ENCODE results near the gene CLEC7A.

Gene CLEC7A

GRCh38 chr12:10084733-10085132 is 45.3 kb downstream of the CLEC7A start:
- H3K4me1 ChIP-seq = no peaks in the 10 kb centered on the region

GRCh38 chr12:10082117-10082874 is 47.7 kb downstream of the CLEC7A start:
- H3K4me1 ChIP-seq = no peaks in the 10 kb centered on the region
- H3K27ac ChIP-seq = no peak overlapping the region
- H3K4me3 ChIP-seq (ENCODE audit: low read depth, low read length) = no peak overlapping the region
- TF ChIP-seq CTCF (IDR thresholded peaks at IDR 0.05) = no peak
- no peak overlapping the region for H3K9ac ChIP-seq
- H3K9me3 ChIP-seq (ENCODE audit: control insufficient read depth, low read length) = no peaks in the 10 kb centered on the region
- no peak overlapping the region for H3K4me2 ChIP-seq (ENCODE audit: low read length)
- H3K27me3 ChIP-seq (ENCODE audit: control insufficient read depth, insufficient read depth, low read length) = no peaks in the 10 kb centered on the region
- no peaks in the 10 kb centered on the region for H3K79me2 ChIP-seq
- no peaks in the 10 kb centered on the region for H3K36me3 ChIP-seq (ENCODE audit: control insufficient read depth, insufficient read depth, low read length)
- no peak overlapping the region for H2AFZ ChIP-seq

More at GRCh38 chr12:10084733-10085132, 45.3 kb downstream of the CLEC7A start:
- H3K27me3 ChIP-seq (ENCODE audit: control insufficient read depth, insufficient read depth, low read length) = no peaks in the 10 kb centered on the region
- no peak overlapping the region for H2AFZ ChIP-seq
- no peaks in the 10 kb centered on the region for H3K79me2 ChIP-seq
- H3K9me3 ChIP-seq (ENCODE audit: control insufficient read depth, low read length) = no peaks in the 10 kb centered on the region
- no peak overlapping the region for H3K27ac ChIP-seq
- no peak for TF ChIP-seq CTCF (IDR thresholded peaks at IDR 0.05)
- no peak overlapping the region for H3K9ac ChIP-seq
- H3K4me2 ChIP-seq (ENCODE audit: low read length) = no peak overlapping the region
- no peak overlapping the region for H3K4me3 ChIP-seq (ENCODE audit: low read depth, low read length)
- no peaks in the 10 kb centered on the region for H3K36me3 ChIP-seq (ENCODE audit: control insufficient read depth, insufficient read depth, low read length)

GRCh38 chr12:10075451-10075850 is 54.5 kb downstream of the CLEC7A start:
- no peaks in the 10 kb centered on the region for H3K27me3 ChIP-seq (ENCODE audit: control insufficient read depth, insufficient read depth, low read length)
- no peak for TF ChIP-seq CTCF (IDR thresholded peaks at IDR 0.05)
- H3K4me3 ChIP-seq (ENCODE audit: low read depth, low read length) = no peak overlapping the region
- no peak overlapping the region for H2AFZ ChIP-seq
- no peaks in the 10 kb centered on the region for H3K9me3 ChIP-seq (ENCODE audit: control insufficient read depth, low read length)
- no peak overlapping the region for H3K9ac ChIP-seq
- no peaks in the 10 kb centered on the region for H3K79me2 ChIP-seq
- no peak overlapping the region for H3K4me2 ChIP-seq (ENCODE audit: low read length)
- no peaks in the 10 kb centered on the region for H3K4me1 ChIP-seq
- H3K27ac ChIP-seq = no peak overlapping the region
- no peaks in the 10 kb centered on the region for H3K36me3 ChIP-seq (ENCODE audit: control insufficient read depth, insufficient read depth, low read length)

- Histone ChIP-seq H3K79me2 (no peaks in the 10 kb centered on the region), H3K9me3 (ENCODE audit: control insufficient read depth, low read length) (no peaks in the 10 kb centered on the region), H3K9ac (no peak overlapping the region), H3K4me1 (no peaks in the 10 kb centered on the region), H3K4me3 (ENCODE audit: low read depth, low read length) (no peak overlapping the region), H3K27me3 (ENCODE audit: control insufficient read depth, insufficient read depth, low read length) (no peaks in the 10 kb centered on the region), H3K36me3 (ENCODE audit: control insufficient read depth, insufficient read depth, low read length) (no peaks in the 10 kb centered on the region), H3K27ac (no peak overlapping the region), H3K4me2 (ENCODE audit: low read length) (no peak overlapping the region), H2AFZ (no peak overlapping the region)
- TF ChIP-seq CTCF (IDR thresholded peaks at IDR 0.05) = no peak
Measured at GRCh38 chr12:10073261-10073660, 56.7 kb downstream of the CLEC7A start.

GRCh38 chr12:10072131-10072530 is 57.9 kb downstream of the CLEC7A start:
- H3K4me2 ChIP-seq (ENCODE audit: low read length) = no peak overlapping the region
- no peak overlapping the region for H3K27ac ChIP-seq
- TF ChIP-seq CTCF (IDR thresholded peaks at IDR 0.05) = no peak
- no peaks in the 10 kb centered on the region for H3K79me2 ChIP-seq
- H3K27me3 ChIP-seq (ENCODE audit: control insufficient read depth, insufficient read depth, low read length) = no peaks in the 10 kb centered on the region
- no peak overlapping the region for H2AFZ ChIP-seq
- H3K36me3 ChIP-seq (ENCODE audit: control insufficient read depth, insufficient read depth, low read length) = no peaks in the 10 kb centered on the region
- no peak overlapping the region for H3K4me3 ChIP-seq (ENCODE audit: low read depth, low read length)
- H3K9me3 ChIP-seq (ENCODE audit: control insufficient read depth, low read length) = no peaks in the 10 kb centered on the region
- H3K9ac ChIP-seq = no peak overlapping the region
- no peaks in the 10 kb centered on the region for H3K4me1 ChIP-seq
